Measurements from ENCODE around the gene NR2C2.

GRCh38 chr3:15066467-15066866 is 119.1 kb downstream of the NR2C2 start:
- TF ChIP-seq ARNTL (CRISPR knock-in tag; IDR thresholded peaks at IDR 0.05; ENCODE audit: borderline replicate concordance, low read depth) (no peak), CSRNP3 (CRISPR knock-in tag; IDR thresholded peaks at IDR 0.05) (no peak)
